Muscle of leg (tissue), 16 donors: ENCODE measurements around the gene RRP9. TPM values are rescaled to one million over a fixed set of nuclear protein-coding genes. Genes with fewer than 3 reads are reported as not detected.
A peak's percentile ranks its signal among the peaks of the same experiment; 100 is the strongest.
"Not testable (repeated sequence)": the region's sequence is repeated elsewhere in the genome, so short reads cannot be mapped to it uniquely, and the experiment has no call there.

ENCODE experiments used
- DNase-seq: peaks from one replicate; pipeline ENCODE4 v3.0.0; 2013
- H3K27ac ChIP-seq: one replicate; pipeline ENCODE4 v1.5.1; 2013; ENCODE audit warnings: mild to moderate bottlenecking, low read length, control low read depth
- H3K27me3 ChIP-seq: one replicate; pipeline ENCODE4 v1.6.1; 2013; ENCODE audit warnings: low read length; ENCODE audit not compliant: control insufficient read depth, insufficient read depth
- H3K36me3 ChIP-seq: one replicate; pipeline ENCODE4 v1.6.1; 2013; ENCODE audit warnings: low read length; ENCODE audit not compliant: control insufficient read depth, insufficient read depth
- H3K4me1 ChIP-seq: one replicate; pipeline ENCODE4 v1.6.1; 2013; ENCODE audit warnings: low read length; ENCODE audit not compliant: control insufficient read depth, insufficient read depth
- H3K4me3 ChIP-seq: one replicate; pipeline ENCODE4 v1.5.1; 2013; ENCODE audit warnings: low read length, control low read depth
- H3K9me3 ChIP-seq: replicated peaks from 2 replicates; pipeline ENCODE4 v1.6.1; 2013; ENCODE audit warnings: low read depth, low read length; ENCODE audit not compliant: control insufficient read depth
- WGBS: methylation state at CpG from one replicate; pipeline ENCODE4 v1.1.5; 2013; ENCODE audit warnings: missing lambda C conversion rate; ENCODE audit not compliant: insufficient coverage; 5-methylcytosine and 5-hydroxymethylcytosine counted together
- long read RNA-seq, 11 donors: transcript quantifications; one replicate each; lab custom pipeline, GENCODE V29; 2026
- polyA plus RNA-seq, 8 donors: library from polyadenylated mRNA; unstranded; fragments of 120-200 nt; gene quantifications; one replicate each; pipeline versions ENCODE4 v1.2.1 to v1.2.3, GENCODE V29; 2013; ENCODE audit warnings: inconsistent platforms in 1 of 8, low replicate concordance in 1 of 8; ENCODE audit not compliant: insufficient read length in 8 of 8, insufficient read depth in 1 of 8
- total RNA-seq: library from RNA; stranded (reverse); fragments of 120-200 nt; gene quantifications from one replicate; pipeline ENCODE4 v1.2.4, GENCODE V29; 2013

RRP9 gene, protein sequence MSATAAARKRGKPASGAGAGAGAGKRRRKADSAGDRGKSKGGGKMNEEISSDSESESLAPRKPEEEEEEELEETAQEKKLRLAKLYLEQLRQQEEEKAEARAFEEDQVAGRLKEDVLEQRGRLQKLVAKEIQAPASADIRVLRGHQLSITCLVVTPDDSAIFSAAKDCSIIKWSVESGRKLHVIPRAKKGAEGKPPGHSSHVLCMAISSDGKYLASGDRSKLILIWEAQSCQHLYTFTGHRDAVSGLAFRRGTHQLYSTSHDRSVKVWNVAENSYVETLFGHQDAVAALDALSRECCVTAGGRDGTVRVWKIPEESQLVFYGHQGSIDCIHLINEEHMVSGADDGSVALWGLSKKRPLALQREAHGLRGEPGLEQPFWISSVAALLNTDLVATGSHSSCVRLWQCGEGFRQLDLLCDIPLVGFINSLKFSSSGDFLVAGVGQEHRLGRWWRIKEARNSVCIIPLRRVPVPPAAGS
- total RNA-seq (15.3 TPM), polyA plus RNA-seq (10 to 100 TPM; 14.1 to 18.3 (median 16.4) TPM)
- long read RNA-seq, donor 1, partial matches to known transcripts: 0 of 2 reads
- long read RNA-seq, donor 1, other reads (novel, unspliced or antisense): 0 of 2 reads
- long read RNA-seq, donor 2, partial matches to known transcripts: 0 of 1 reads
- long read RNA-seq, donor 2, other reads (novel, unspliced or antisense): 0 of 1 reads
- long read RNA-seq, donor 3, transcript RRP9-201 (15 exons, 1,578 nt): major isoform, 7 of 7 reads
- long read RNA-seq, donor 3, partial matches to known transcripts: 0 of 7 reads
- long read RNA-seq, donor 3, other reads (novel, unspliced or antisense): 0 of 7 reads
- long read RNA-seq, donor 4, partial matches to known transcripts: 0 of 3 reads
- long read RNA-seq, donor 4, other reads (novel, unspliced or antisense): 0 of 3 reads
- long read RNA-seq, donor 5, partial matches to known transcripts: 0 of 4 reads
- long read RNA-seq, donor 5, other reads (novel, unspliced or antisense): 0 of 4 reads
- long read RNA-seq, donor 6, transcript RRP9-201 (15 exons, 1,578 nt): major isoform, 8 of 8 reads
- long read RNA-seq, donor 6, partial matches to known transcripts: 0 of 8 reads
- long read RNA-seq, donor 6, other reads (novel, unspliced or antisense): 0 of 8 reads
- long read RNA-seq, donor 7, partial matches to known transcripts: 0 of 4 reads
- long read RNA-seq, donor 7, other reads (novel, unspliced or antisense): 0 of 4 reads
- long read RNA-seq, donor 8, partial matches to known transcripts: 0 of 2 reads
- long read RNA-seq, donor 8, other reads (novel, unspliced or antisense): 0 of 2 reads
- long read RNA-seq, donor 9, partial matches to known transcripts: 0 of 3 reads
- long read RNA-seq, donor 9, other reads (novel, unspliced or antisense): 0 of 3 reads
- long read RNA-seq, donor 10, partial matches to known transcripts: 0 of 3 reads
- long read RNA-seq, donor 10, other reads (novel, unspliced or antisense): 0 of 3 reads
- long read RNA-seq, donor 11, partial matches to known transcripts: 0 of 1 reads
- long read RNA-seq, donor 11, other reads (novel, unspliced or antisense): 0 of 1 reads

DNA sequence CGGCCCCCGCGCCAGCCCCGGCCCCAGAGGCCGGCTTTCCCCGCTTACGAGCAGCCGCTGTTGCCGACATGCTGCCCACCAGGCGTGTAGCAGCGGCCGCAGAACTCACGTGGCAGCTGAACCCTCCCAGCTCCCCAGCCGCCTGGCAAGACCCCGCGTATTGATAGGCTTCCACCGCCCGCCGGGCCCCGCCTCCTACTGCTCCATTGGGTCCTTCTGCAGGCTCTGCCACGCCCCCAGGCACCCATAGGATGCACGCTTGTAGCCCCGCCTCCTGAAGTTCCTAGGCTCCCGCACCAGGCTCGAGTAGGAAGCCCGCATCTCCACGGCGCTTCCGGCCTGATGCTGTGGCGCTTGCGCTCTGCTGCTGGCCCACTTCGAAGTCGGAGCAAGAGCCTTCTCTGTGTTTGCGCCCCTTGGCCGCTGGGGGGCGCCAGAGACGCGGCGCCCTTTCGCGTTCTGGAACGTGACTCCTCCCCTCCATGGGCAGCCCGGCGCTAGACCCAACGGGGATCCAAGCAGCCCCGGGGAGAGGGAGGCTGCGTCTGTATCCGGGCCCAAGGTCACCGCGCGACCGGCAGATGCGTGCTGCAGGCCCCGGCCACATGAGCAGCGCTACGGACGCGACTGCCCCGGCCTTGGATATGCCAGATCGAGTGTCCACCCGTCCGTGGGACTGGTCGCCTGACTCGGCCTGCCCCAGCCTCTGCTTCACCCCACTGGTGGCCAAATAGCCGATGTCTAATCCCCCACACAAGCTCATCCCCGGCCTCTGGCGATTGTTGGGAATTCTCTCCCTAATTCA lies at the start of gene RRP9, which contains the start of gene PARP3:
Gene RRP9 (minus strand): TSS at position 107 of the 805 bp plus-strand sequence. CDS start 37 bp downstream, at position 70.
Gene PARP3 (plus strand): TSS at position 566 of the 805 bp plus-strand sequence. CDS start 993 bp downstream, outside the sequence.
- Histone ChIP-seq H3K9me3 (no peaks in the 10 kb centered on the region), H3K27me3 (no peaks in the 10 kb centered on the region), H3K36me3 (peaks cover 21% of the 10 kb centered on the region), H3K27ac (peak within 1 kb of the TSS; percentile 88), H3K4me1 (peaks cover 25% of the 10 kb centered on the region), H3K4me3 (peak within 1 kb of the TSS; percentile 95)
- under 1% methylated on average over 59 of the region's 67 CpGs for WGBS
- peak; percentile 100 for DNase-seq

DNA sequence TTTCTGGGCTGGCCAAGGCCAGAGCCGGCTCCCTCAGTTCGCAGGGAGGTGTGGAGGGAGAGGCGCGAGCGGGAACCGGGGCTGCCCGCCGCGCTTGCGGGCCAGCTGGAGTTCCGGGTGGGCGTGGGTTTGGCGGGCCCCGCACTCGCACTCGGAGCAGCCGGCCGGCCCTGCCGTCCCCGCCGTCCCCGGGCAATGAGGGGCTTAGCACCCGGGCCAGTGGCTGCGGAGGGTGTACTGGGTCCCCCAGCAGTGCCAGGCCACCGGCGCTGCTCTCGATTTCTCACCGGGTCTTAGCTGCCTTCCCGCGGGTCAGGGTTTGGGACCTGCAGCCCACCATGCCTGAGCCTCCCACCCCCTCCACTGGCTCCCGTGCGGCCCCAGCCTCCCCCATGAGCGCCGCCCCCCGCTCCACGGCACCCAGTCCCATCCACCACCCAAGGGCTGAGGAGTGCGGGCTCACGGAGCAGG lies 48.8 kb upstream of the RRP9 start:
- H3K27me3 ChIP-seq, DNase-seq, H3K27ac ChIP-seq, H3K9me3 ChIP-seq, H3K4me3 ChIP-seq: not testable (repeated sequence)
- peaks cover 49% of the 10 kb centered on the region for H3K36me3 ChIP-seq
- peaks cover 22% of the 10 kb centered on the region for H3K4me1 ChIP-seq
- 62% methylated on average over 31 of the region's 38 CpGs for WGBS

DNA sequence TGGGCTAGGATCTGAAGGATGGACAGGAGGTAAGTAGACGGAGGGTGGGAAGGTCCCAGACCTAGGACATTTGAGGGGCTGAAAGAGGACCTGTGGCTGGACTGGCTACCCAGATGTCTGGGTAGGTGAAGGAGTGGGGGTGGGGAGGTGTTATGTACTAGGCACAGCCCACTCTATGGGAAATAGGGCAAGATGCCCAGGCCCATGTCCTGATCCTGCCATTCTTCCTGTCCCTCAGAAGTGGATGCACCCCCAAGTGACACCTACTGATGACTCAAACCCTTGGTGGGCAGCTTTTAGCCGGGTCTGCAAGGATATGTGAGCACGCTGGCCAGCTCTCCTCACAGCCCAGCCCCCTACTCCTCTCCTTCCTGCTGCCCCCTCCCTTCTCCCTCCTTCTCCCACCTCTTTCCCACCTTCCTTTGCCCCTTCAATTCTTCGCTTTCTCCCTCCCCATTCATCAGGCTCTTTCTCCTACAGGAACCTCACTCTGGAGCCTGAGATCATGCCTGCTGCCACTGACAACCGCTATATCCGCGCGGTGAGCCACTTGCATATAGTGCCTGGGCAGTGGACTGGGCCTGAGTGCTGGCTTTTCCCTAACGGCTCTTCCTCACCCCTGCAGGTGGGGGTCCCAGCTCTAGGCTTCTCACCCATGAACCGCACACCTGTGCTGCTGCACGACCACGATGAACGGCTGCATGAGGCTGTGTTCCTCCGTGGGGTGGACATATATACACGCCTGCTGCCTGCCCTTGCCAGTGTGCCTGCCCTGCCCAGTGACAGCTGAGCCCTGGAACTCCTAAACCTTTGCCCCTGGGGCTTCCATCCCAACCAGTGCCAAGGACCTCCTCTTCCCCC lies 46.8 kb upstream of the RRP9 start:
- Histone ChIP-seq H3K27me3 (no peaks in the 10 kb centered on the region), H3K27ac (no peak overlapping the region), H3K4me3 (no peak overlapping the region), H3K4me1 (peaks cover 20% of the 10 kb centered on the region), H3K36me3 (peaks cover 35% of the 10 kb centered on the region), H3K9me3 (no peaks in the 10 kb centered on the region)
- WGBS: 55% methylated on average over 15 of the region's 15 CpGs
- DNase-seq: no peak

DNA sequence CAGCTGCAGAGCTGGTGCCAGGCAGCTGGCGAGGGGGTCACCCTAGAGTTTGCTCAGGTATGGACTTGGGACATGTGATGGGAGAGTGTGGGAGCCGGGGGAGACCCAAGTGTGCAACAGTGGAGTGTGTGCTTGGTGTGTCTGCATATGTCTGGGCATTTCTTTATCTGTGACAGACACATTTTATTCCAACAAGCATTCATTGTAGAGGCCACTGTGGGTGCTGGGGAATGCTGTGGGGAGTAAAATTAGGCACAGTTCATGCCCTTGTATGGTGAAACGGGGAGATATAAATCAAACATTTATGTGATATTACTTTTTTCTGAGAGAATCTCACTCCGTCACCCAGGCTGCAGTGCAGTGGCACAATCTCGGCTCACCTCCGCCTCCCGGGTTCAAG lies 45.9 kb upstream of the RRP9 start:
- 88% methylated on average over 5 of the region's 7 CpGs for WGBS

DNA sequence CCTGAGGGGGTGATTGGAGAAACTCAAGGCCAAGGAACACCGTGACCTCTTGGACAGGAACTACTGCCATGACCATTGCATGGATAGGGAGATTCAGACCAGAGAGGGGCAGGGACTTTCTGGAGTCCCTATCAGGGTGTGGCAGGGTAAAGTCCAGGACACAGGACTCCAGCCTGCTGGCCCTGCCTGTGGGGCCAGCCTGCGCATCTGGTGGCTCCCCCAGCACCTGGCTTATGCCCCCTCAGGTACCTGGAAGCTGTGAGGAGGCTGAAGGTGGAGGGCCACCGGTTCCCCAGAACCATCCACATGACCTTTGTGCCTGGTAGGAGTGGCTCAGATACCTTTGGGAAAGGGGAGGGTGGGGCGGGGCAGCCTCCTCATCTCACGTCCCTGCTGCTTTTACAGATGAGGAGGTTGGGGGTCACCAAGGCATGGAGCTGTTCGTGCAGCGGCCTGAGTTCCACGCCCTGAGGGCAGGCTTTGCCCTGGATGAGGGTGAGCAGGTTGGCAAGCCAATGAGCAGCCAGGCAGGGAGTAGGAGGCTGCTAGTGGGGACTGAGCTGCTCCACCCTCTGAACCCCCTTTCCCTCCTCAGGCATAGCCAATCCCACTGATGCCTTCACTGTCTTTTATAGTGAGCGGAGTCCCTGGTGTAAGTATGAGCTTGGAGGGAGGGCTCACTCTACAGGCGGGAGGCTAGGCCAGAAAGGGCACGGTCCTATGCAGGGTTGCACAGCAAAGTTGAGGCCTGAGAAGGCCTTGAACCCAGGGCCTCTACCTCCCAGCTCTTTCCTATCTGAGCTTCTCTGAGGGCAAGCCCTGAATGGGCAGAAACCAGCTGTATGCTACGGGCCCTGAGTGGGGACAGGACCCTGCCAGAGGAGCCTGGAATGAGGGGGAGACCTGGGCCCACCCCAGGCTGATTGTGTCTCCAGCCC lies 44.6 kb upstream of the RRP9 start:
- no peak overlapping the region for H3K27ac ChIP-seq
- H3K4me3 ChIP-seq: no peak overlapping the region
- peaks cover 28% of the 10 kb centered on the region for H3K4me1 ChIP-seq
- no peaks in the 10 kb centered on the region for H3K27me3 ChIP-seq
- WGBS: 76% methylated on average over 2 of the region's 12 CpGs
- H3K36me3 ChIP-seq: peaks cover 17% of the 10 kb centered on the region
- no peaks in the 10 kb centered on the region for H3K9me3 ChIP-seq
- DNase-seq: no peak

More for the DNA sequence above, 45.9 kb upstream of the RRP9 start:
- DNase-seq: no peak
- Histone ChIP-seq H3K4me3 (no peak overlapping the region), H3K9me3 (no peaks in the 10 kb centered on the region), H3K27me3 (no peaks in the 10 kb centered on the region), H3K36me3 (peaks cover 27% of the 10 kb centered on the region), H3K27ac (no peak overlapping the region), H3K4me1 (peaks cover 25% of the 10 kb centered on the region)

DNA sequence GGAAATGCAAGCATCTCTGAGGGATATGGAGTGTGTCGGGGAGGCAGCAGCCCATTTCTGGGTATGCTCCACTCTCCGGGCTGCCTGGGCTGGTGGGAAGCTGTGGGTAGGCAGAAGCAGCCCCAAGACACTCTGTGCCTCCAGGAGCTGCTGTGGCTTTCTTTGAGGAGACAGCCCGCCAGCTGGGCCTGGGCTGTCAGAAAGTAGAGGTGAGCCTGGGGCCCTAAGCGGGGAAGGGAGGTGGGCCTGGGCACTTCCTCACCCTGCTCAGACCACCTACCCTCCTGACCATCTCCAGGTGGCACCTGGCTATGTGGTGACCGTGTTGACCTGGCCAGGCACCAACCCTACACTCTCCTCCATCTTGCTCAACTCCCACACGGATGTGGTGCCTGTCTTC lies 43.4 kb upstream of the RRP9 start:
- Histone ChIP-seq H3K27ac (no peak overlapping the region), H3K36me3 (peaks cover 20% of the 10 kb centered on the region), H3K9me3 (no peaks in the 10 kb centered on the region), H3K27me3 (no peaks in the 10 kb centered on the region), H3K4me1 (peaks cover 28% of the 10 kb centered on the region), H3K4me3 (no peak overlapping the region)
- WGBS: 69% methylated on average over 2 of the region's 6 CpGs
- DNase-seq: no peak

DNA sequence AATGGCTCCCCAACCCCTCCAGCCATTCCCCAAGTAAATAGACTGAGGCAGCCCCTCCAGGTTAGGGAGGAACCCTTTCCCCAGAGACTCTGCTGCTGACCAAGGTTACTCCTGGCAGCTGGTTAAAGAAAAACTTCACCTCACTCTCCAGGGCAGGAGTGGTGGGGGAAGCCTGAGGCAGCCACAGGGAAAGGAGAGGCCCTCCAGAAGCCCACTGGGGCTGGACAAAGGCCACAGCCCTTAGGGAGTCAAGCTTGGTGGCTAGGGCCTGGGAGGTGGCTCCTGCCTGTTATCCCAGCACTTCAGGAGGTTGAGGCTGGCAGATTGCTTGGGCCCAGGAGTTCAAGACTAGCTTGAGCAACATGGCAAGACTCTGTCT lies 42.6 kb upstream of the RRP9 start:
- DNase-seq: no peak
- H3K27ac ChIP-seq: peak overlapping the region; percentile 20
- H3K4me3 ChIP-seq: no peak overlapping the region
- H3K4me1 ChIP-seq: peaks cover 23% of the 10 kb centered on the region
- no peaks in the 10 kb centered on the region for H3K9me3 ChIP-seq
- H3K36me3 ChIP-seq: peaks cover 17% of the 10 kb centered on the region
- H3K27me3 ChIP-seq: no peaks in the 10 kb centered on the region
